ENCODE results near the gene TSC1. TPM values are rescaled to one million over a fixed set of nuclear protein-coding genes. Genes with fewer than 3 reads are reported as not detected.

TSC1 gene
- polyA plus RNA-seq, 2 of the 4 experiments (the other 2 are of a cell fraction) = 15.2 to 37.9 TPM

- 69% methylated on average over 8 of the region's 8 CpGs for WGBS (ENCODE audit: missing lambda C conversion rate)
- no peaks in the 10 kb centered on the region for H3K9me3 ChIP-seq
- H3K4me3 ChIP-seq = no peak overlapping the region
- ATAC-seq (peak; percentile 15 to 31; a peak in 2 of 6 replicates), DNase-seq (ENCODE audit: low read depth in 1 of 2, low spot score in 1 of 2) (no peak), FAIRE-seq (no peak)
- H3K4me2 ChIP-seq = no peak overlapping the region
- ChIA-PET POLR2A (interaction anchor here (0.5 kb wide), 1 partner anchor 509 kb away, joined by 5 read pairs; no protein-coding TSS in a partner anchor), CTCF (no interaction called here)
- TF ChIP-seq ESRRA (IDR thresholded peaks at IDR 0.05; ENCODE audit: borderline replicate concordance, low read length) = no peak
- 0 out of 4 replicates have a peak, but pooled peaks of 1 of the 2 experiments have one; percentile 16 for TF ChIP-seq CEBPB (IDR thresholded peaks at IDR 0.05)
- no peaks in the 10 kb centered on the region for H3K4me1 ChIP-seq
- H3K27ac ChIP-seq = no peak overlapping the region
These were observed 87.4 kb downstream of the TSC1 start for GRCh38 chr9:132857031-132857430.

GRCh38 chr9:132855904-132856303 is 88.5 kb downstream of the TSC1 start:
- POLR2A ChIA-PET = no interaction called here
- no peak overlapping the region for H3K4me2 ChIP-seq
- H3K4me1 ChIP-seq = no peaks in the 10 kb centered on the region
- DNase-seq (ENCODE audit: low read depth in 1 of 2, low spot score in 1 of 2) (no peak), FAIRE-seq (no peak), ATAC-seq (no peak)
- no peaks in the 10 kb centered on the region for H3K9me3 ChIP-seq
- 88% methylated on average over 5 of the region's 5 CpGs for WGBS (ENCODE audit: missing lambda C conversion rate)
- no peak for TF ChIP-seq MAFK (IDR thresholded peaks at IDR 0.05; ENCODE audit: partially characterized antibody)
- TF ChIP-seq CTCF (IDR thresholded peaks at IDR 0.05) = no peak
- TF ChIP-seq FOSL2 (IDR thresholded peaks at IDR 0.05) = no peak
- no peak for TF ChIP-seq FOSL2 (CRISPR knock-in tag; IDR thresholded peaks at IDR 0.05)
- no peak for TF ChIP-seq REST (IDR thresholded peaks at IDR 0.05)
- TF ChIP-seq KDM1A (IDR thresholded peaks at IDR 0.05; ENCODE audit: low read depth) = no peak
- TF ChIP-seq BCL3 (IDR thresholded peaks at IDR 0.05) = no peak
- H3K27ac ChIP-seq = no peak overlapping the region
- H3K4me3 ChIP-seq = no peak overlapping the region
- CTCF ChIA-PET = interaction anchor here (0.6 to 1.2 kb wide), 2 partner anchors 46 to 53 kb away, joined by 3 to 4 read pairs; no protein-coding TSS in a partner anchor

GRCh38 chr9:132854832-132855231 is 89.6 kb downstream of the TSC1 start:
- WGBS (ENCODE audit: missing lambda C conversion rate) = 56% methylated on average over 10 of the region's 10 CpGs
- Histone ChIP-seq H3K4me1 (no peaks in the 10 kb centered on the region), H3K9me3 (no peaks in the 10 kb centered on the region), H3K4me2 (no peak overlapping the region), H3K4me3 (no peak overlapping the region), H3K27ac (no peak overlapping the region)
- ChIA-PET POLR2A (no interaction called here), CTCF (no interaction called here)
- no peak for DNase-seq (ENCODE audit: low read depth in 1 of 2, low spot score in 1 of 2)
- FAIRE-seq = no peak
- no peak; a peak in 1 of 6 replicates for ATAC-seq
- TF ChIP-seq ESRRA (IDR thresholded peaks at IDR 0.05; ENCODE audit: borderline replicate concordance, low read length) = no peak
- no peak for TF ChIP-seq SREBF2 (IDR thresholded peaks at IDR 0.05)
- TF ChIP-seq KDM1A (IDR thresholded peaks at IDR 0.05; ENCODE audit: low read depth) = no peak
- no peak for TF ChIP-seq RCOR1 (IDR thresholded peaks at IDR 0.05; ENCODE audit: low read depth, low read length)
- no peak for TF ChIP-seq EP300 (IDR thresholded peaks at IDR 0.05)
- no peak for TF ChIP-seq PBX3 (IDR thresholded peaks at IDR 0.05)
- TF ChIP-seq ELK1 (IDR thresholded peaks at IDR 0.05; ENCODE audit: low read depth, low read length) = no peak
- TF ChIP-seq HOXA7 (CRISPR knock-in tag; IDR thresholded peaks at IDR 0.05) = no peak
- no peak for TF ChIP-seq FOSB (CRISPR knock-in tag; IDR thresholded peaks at IDR 0.05)
